ENCODE measurements around the gene IL17REL.

- no peak for TF ChIP-seq TAF1 (IDR thresholded peaks at IDR 0.05; ENCODE audit: borderline replicate concordance, insufficient read depth, low read length)
- no peak for TF ChIP-seq SIN3A (IDR thresholded peaks at IDR 0.05; ENCODE audit: borderline replicate concordance, insufficient read depth, low read length)
- no peak for TF ChIP-seq POLR2AphosphoS5 (IDR thresholded peaks at IDR 0.05; ENCODE audit: low read depth, low read length)
- TF ChIP-seq REST (IDR thresholded peaks at IDR 0.05; ENCODE audit: insufficient read depth in 1 of 2, low read depth in 2 of 2, low read length in 2 of 2), result no peak
- TF ChIP-seq FOXP2 (optimal IDR thresholded peaks at IDR 0.05; ENCODE audit: borderline replicate concordance, extremely low read depth, extremely low read length, insufficient read depth), result no peak
Observed at GRCh38 chr22:49949914-49950292, 62.7 kb downstream of the IL17REL start.

Data from PFSK-1 (cell line).